ENCODE results near the gene DNAJC1. TPM values are rescaled to one million over a fixed set of nuclear protein-coding genes. Genes with fewer than 3 reads are reported as not detected.

The DNAJC1 gene
- total RNA-seq, 1 donor from 2014 or later = 40.0 TPM

GRCh38 chr10:21791276-21791675 is 212.3 kb downstream of the DNAJC1 start:
- no peak overlapping the region for H3K27ac ChIP-seq
- H3K4me3 ChIP-seq = no peak overlapping the region
- H3K27me3 ChIP-seq = no peaks in the 10 kb centered on the region
- H3K36me3 ChIP-seq = no peaks in the 10 kb centered on the region
- no peaks in the 10 kb centered on the region for H3K9me3 ChIP-seq
- TF ChIP-seq, protein P1, sequence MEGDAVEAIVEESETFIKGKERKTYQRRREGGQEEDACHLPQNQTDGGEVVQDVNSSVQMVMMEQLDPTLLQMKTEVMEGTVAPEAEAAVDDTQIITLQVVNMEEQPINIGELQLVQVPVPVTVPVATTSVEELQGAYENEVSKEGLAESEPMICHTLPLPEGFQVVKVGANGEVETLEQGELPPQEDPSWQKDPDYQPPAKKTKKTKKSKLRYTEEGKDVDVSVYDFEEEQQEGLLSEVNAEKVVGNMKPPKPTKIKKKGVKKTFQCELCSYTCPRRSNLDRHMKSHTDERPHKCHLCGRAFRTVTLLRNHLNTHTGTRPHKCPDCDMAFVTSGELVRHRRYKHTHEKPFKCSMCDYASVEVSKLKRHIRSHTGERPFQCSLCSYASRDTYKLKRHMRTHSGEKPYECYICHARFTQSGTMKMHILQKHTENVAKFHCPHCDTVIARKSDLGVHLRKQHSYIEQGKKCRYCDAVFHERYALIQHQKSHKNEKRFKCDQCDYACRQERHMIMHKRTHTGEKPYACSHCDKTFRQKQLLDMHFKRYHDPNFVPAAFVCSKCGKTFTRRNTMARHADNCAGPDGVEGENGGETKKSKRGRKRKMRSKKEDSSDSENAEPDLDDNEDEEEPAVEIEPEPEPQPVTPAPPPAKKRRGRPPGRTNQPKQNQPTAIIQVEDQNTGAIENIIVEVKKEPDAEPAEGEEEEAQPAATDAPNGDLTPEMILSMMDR (IDR thresholded peaks at IDR 0.05) = no peak
- TF ChIP-seq POLR2A (IDR thresholded peaks at IDR 0.05) (no peak), POLR2AphosphoS5 (IDR thresholded peaks at IDR 0.05; ENCODE audit: insufficient read depth in 1 of 2, low read depth in 1 of 2) (no peak)
- no peaks in the 10 kb centered on the region for H3K4me1 ChIP-seq
- DNase-seq (ENCODE audit: extremely low spot score in 2 of 2) = no peak
- intact Hi-C loops (cut with DNase I) = no loop called here

GRCh38 chr10:21776883-21777282 is 226.6 kb downstream of the DNAJC1 start:
- TF ChIP-seq POLR2AphosphoS5 (IDR thresholded peaks at IDR 0.05; ENCODE audit: insufficient read depth in 1 of 2, low read depth in 1 of 2) = no peak
- TF ChIP-seq, protein P1 (IDR thresholded peaks at IDR 0.05) = no peak
- no peak for TF ChIP-seq POLR2A (IDR thresholded peaks at IDR 0.05)
- Histone ChIP-seq H3K9me3 (no peaks in the 10 kb centered on the region), H3K27me3 (no peaks in the 10 kb centered on the region), H3K27ac (no peak overlapping the region), H3K36me3 (no peaks in the 10 kb centered on the region), H3K4me3 (no peak overlapping the region), H3K4me1 (no peaks in the 10 kb centered on the region)
- intact Hi-C loops (cut with DNase I) = no loop called here
- DNase-seq (ENCODE audit: extremely low spot score in 2 of 2) = no peak

DNA sequence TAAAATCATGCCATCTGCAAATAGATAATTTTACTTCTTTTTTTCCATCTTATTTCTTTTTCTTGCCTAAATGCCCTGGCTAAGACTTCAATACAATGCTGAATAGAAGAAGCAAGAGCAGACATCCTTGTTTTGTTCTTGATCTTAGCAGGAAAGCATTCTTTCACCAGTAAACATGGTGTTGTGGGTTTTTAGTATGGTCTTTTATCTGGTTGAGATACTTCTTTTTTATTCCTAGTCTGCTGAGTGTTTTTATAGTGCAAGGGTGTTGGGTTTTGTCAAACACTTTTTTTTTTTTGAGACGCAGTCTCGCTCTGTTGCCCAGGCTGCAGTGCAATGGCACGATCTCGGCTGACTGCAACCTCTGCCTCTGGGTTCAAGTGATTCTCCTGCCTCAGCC is 232.3 kb downstream of the DNAJC1 start:
- no peak for DNase-seq (ENCODE audit: extremely low spot score in 2 of 2)
- H3K4me3 ChIP-seq = no peak overlapping the region
- H3K4me1 ChIP-seq = no peaks in the 10 kb centered on the region
- intact Hi-C loops (cut with DNase I) = no loop called here
- TF ChIP-seq POLR2AphosphoS5 (IDR thresholded peaks at IDR 0.05; ENCODE audit: insufficient read depth in 1 of 2, low read depth in 1 of 2) (no peak), POLR2A (IDR thresholded peaks at IDR 0.05) (no peak)
- TF ChIP-seq, protein P1 (IDR thresholded peaks at IDR 0.05) = no peak
- H3K9me3 ChIP-seq = no peaks in the 10 kb centered on the region
- no peaks in the 10 kb centered on the region for H3K36me3 ChIP-seq
- H3K27ac ChIP-seq = no peak overlapping the region
- H3K27me3 ChIP-seq = no peaks in the 10 kb centered on the region

DNA sequence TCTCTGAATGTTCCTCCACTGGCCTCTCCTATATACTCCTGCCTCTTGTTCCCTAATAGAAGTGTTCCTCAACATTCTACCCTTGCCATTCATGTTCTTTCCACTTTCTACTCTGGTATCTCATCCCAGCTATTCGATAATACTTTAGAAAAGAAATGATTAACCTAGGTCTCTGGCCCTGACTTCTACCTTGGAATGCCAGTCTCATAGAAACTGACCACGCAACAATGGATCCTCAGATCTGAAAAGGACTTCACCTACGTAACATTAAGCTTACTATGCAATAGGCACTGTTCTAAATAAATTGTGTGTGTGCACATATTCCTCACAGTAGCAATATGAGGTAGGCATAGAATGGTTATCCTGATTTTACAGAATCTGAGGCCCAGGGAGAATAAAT is 234.5 kb downstream of the DNAJC1 start:
- Histone ChIP-seq H3K36me3 (no peaks in the 10 kb centered on the region), H3K4me3 (no peak overlapping the region), H3K27me3 (no peaks in the 10 kb centered on the region), H3K4me1 (no peaks in the 10 kb centered on the region), H3K9me3 (no peaks in the 10 kb centered on the region), H3K27ac (no peak overlapping the region)
- TF ChIP-seq, protein P1 (IDR thresholded peaks at IDR 0.05) = no peak
- TF ChIP-seq POLR2A (IDR thresholded peaks at IDR 0.05) (no peak), POLR2AphosphoS5 (IDR thresholded peaks at IDR 0.05; ENCODE audit: insufficient read depth in 1 of 2, low read depth in 1 of 2) (no peak)
- no peak for DNase-seq (ENCODE audit: extremely low spot score in 2 of 2)
- intact Hi-C loops (cut with DNase I) = no loop called here

DNA sequence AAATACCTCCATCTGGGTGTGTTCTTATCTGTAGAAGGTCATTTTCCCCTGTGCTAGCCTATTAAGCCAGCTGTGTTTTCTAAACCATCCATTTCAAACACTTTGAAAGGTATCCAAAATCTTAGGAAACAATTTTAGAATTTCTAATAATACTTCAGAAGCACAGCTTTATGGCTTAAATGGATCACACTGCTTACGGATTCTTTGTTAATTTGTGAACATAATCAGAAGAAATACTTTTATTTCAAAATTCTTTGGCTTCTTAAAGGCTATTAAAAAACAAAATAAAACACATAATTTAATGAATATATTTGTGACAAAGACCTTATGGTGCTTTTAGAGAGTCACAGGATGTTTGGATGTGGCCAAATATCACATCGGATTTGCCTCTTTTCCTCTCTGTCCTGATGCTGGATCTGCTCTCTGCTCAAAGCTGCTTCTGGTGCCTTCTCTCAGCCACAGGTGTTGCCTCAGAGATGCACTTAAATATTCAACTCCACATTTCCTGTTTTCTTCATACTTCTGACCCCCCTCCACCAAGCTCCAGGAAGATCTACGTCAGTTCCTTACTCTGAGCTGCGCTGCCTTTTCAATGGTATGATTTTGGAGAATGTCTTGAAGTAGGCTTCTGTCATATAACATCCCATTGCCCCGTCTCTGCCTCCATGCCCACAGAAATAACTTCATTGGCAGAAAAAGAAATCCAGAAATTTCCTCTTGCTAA is 238.9 kb downstream of the DNAJC1 start:
- intact Hi-C loops (cut with DNase I) = no loop called here
- Histone ChIP-seq H3K36me3 (no peaks in the 10 kb centered on the region), H3K4me3 (no peak overlapping the region), H3K9me3 (no peaks in the 10 kb centered on the region), H3K27me3 (no peaks in the 10 kb centered on the region), H3K27ac (no peak overlapping the region), H3K4me1 (no peaks in the 10 kb centered on the region)
- TF ChIP-seq POLR2AphosphoS5 (IDR thresholded peaks at IDR 0.05; ENCODE audit: insufficient read depth in 1 of 2, low read depth in 1 of 2) (no peak), POLR2A (IDR thresholded peaks at IDR 0.05) (no peak)
- TF ChIP-seq, protein P1 (IDR thresholded peaks at IDR 0.05) = no peak
- no peak for DNase-seq (ENCODE audit: extremely low spot score in 2 of 2)

Measured in vagina (tissue), 2 donors.